Hematopoietic multipotent progenitor cell treated with erythropoietin and hydrocortisone succinate and interleukin-3 and kit ligand, for 4 days (in vitro differentiated cells): Measurements from ENCODE around the gene GPC1.
"Not testable (repeated sequence)": the region's sequence is repeated elsewhere in the genome, so short reads cannot be mapped to it uniquely, and the experiment has no call there.

Experiments used
- DNase-seq: peaks from one replicate; pipeline ENCODE4 v3.0.0-alpha.2; 2015

Gene GPC1

GRCh38 chr2:240468303-240469238 is 33.1 kb downstream of the GPC1 start:
- DNase-seq = no peak

DNA sequence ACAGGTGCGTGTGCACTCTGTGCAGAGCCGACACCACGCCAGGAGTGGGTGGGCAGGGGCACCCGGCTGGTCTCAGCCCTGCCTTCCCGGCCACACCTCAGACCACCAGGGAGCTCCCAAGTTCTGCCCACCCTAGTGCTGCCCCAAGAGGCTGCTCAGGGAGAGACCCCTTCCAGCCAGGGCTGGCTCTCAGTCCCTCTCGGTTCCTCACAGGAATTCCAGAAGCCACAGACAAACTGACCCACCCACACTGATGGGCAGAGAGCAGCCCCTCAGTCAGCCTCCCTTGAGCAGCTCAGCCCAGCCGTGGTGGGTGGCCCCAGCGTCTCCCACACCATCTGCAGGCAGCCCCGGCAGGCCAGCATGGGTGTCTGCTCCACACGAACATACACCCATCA is 33.8 kb downstream of the GPC1 start:
- DNase-seq = no peak

DNA sequence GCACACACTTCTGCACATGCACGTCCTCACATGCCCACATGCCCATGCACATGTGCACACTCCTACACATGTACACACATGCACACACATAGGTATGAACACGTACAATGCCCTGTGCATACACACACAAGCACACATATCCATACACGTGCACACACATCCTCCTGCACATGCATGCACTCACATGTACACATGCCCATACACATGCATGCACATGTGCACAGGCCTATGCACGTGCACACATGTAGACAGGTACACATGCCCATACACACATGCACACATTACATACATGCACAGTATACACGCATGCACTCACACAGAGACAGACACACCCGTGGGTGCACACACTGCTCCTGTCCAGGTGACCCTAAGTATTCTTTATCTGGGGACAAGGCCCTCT is 34.3 kb downstream of the GPC1 start:
- no peak for DNase-seq

- no peak for DNase-seq
Measured at GRCh38 chr2:240472078-240472790, 36.8 kb downstream of the GPC1 start.

- DNase-seq = no peak
Measured at GRCh38 chr2:240473211-240473610, 37.7 kb downstream of the GPC1 start.

DNA sequence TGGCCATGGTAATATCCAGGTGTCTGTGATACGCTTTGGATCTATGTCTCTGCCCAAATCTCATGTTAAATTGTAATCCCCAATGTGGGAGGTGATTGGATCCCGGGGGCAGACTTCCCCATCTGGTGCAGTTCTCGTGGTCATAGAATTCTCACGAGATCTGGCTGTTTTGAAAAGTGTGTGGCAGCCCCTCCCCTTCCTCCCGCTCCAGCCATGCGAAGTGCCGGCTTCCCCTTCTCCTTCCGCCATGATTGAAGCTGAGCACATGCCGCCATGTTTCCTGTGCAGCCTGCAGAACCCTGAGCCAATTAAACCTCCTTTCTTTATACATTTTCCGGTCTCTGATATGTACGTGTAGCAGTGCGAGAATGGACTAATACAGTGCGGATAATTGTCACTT is 42.5 kb downstream of the GPC1 start:
- no peak for DNase-seq

GRCh38 chr2:240478346-240479110 is 43.1 kb downstream of the GPC1 start:
- DNase-seq = no peak

DNA sequence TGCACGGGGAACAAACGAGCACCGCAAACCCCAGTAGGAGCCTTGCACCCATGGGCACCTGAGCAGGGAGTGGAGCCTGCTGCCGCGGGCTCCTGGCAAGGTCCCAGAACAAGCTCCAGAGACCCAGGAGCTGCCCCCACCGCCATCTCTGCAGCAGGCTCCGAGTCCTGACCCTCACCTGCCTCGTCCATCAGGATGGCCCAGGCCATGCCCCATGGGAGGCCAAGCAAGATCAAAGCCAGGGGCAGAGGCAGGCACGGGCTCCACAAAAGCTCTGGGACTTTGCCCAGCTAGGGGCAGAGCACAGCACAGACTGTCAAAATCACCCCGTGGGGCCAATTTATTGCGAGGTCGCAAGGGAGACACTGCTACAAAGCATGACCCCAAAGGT is 43.6 kb downstream of the GPC1 start:
- no peak for DNase-seq

GRCh38 chr2:240480834-240481623 is 45.6 kb downstream of the GPC1 start:
- DNase-seq = no peak

DNA sequence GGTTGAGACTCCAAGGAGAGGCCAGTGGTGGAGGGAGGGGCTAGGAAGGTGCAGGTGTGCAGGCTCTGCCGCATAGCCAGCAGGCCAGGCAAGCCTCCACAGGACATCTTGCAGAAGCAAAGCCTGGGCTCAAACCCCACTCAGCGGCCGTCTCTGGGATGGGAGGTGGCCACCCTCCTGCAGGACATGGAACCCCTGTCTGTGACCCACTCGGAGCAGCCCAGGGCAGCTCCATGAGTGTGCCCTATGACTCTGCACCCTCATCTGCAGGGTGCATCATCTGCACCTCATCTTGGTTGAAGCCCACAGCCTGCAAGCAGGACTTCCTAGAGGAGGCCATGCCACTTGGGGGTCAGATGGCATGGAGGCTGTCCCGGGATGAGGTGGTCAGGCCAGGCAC is 46.3 kb downstream of the GPC1 start:
- DNase-seq = no peak

- no peak for DNase-seq
Measured at GRCh38 chr2:240482141-240482540, 46.7 kb downstream of the GPC1 start.

GRCh38 chr2:240491483-240491882 is 56.0 kb downstream of the GPC1 start:
- no peak for DNase-seq

DNA sequence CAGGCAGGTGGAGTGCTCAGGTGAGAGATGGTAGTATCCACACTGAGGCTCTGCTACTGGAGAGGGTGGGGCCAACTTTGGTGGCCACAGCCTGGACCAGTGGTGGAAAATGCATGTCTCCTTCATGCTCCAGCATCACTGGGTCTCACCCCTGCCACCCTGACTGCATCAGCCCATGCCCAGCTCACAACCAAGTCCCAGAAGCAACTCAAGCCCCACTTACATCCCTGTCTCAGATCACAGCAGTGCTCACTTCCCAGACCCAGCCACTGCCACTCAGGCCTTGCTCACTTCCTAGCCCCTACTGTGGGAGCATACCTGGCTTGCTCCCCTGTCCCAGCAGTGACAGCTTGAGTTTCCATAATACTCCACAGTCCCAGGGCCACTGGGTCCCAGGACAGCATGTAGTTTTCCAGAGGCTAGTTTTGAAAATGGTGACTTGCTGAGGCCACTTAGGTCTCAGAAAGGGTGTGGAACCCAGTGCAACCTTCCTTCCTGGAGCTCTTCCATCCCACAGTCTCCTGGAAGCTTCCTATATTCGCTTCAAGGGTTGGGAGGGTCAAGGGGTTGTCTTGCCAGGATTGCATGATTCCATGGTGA is 58.8 kb downstream of the GPC1 start:
- DNase-seq = no peak

GRCh38 chr2:240494942-240495341 is 59.5 kb downstream of the GPC1 start:
- DNase-seq = not testable (repeated sequence)

- peak; percentile 41 for DNase-seq
Measured at GRCh38 chr2:240497082-240497481, 61.6 kb downstream of the GPC1 start.

DNA sequence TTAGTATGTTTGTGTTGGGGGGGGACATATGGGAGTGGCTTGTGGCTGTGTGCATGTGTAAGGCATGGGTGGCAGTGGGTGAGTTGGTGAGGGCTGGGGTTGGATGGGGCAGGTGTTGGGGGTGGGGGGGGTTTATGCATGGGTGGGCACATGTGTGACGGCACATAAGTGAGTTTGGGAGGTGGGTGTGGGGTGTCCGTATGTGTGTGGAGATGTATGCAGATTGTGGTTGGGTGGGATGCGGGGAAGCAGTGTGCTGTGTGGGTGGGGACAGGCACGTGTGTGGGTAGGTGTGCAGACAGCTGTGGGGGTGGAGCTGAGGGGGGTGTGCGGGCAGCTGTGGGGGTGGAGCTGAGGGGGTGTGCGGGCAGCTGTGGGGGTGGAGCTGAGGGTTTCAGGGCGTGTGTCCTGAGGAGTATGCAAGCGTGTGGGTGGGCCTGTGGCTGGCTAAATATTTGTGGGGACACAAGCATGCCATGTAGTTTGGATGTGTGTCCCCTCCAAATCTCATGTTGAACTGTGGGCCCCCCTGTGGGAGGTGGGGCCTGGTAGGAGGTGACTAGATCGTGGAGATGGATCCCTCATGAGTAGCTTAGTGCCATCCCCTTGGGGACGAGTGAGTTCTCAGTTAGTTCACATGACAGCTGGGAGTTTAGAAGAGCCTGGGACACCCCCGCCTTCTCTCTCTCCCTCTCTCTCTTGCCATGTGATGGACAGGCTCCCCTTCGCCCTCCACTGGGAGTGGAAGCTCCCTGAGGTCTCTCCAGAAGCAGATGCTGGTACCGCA is 62.9 kb downstream of the GPC1 start:
- DNase-seq = no peak

GRCh38 chr2:240498958-240499260 is 63.4 kb downstream of the GPC1 start:
- DNase-seq = no peak

DNA sequence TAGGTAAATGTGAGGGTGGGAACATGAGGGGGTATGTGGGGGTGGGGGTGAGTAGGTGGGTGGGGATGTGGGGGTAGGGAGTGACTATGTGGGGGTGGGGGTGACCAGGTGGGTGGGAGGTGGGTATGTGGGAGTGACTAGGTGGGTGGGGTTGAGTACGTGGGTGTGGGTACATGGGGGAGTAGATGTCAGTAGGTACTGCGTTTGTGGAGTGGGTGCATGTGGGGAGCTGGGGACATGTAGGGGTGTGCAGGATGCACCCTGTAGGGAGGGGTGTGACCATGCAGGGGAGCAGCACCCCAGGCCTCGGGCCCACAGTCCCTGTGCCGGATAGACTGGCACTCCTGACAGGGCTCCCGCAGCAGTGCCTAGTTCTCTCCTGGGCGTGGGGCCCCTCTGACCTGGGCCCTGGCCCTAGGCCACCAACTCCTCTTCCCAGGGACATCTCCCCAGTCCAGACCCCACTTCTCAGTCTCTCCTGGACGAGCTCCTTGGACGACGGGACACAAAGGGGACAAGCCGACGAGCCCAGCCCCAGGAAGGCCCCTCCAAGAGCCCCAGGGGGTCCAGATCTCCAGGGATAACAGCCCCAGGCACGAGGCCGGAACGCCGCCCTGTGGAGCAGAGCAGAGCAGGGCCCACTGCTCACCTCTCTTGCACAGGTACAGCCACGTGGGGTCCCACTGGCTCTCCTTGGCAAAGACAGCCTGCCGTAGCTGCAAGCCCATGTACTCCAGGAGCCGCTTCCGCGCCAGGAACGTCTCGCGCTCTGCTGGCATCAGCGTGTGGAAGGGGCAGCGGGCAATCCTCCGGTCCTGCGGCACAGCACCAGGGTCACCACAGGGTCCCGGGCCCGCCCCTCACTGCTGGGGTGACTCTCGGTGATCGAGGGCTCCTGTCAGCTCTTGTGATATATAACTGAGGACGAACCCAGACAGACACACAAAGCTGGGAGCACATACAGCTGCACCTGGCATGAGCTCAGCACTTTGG is 64.1 kb downstream of the GPC1 start:
- no peak for DNase-seq

DNA sequence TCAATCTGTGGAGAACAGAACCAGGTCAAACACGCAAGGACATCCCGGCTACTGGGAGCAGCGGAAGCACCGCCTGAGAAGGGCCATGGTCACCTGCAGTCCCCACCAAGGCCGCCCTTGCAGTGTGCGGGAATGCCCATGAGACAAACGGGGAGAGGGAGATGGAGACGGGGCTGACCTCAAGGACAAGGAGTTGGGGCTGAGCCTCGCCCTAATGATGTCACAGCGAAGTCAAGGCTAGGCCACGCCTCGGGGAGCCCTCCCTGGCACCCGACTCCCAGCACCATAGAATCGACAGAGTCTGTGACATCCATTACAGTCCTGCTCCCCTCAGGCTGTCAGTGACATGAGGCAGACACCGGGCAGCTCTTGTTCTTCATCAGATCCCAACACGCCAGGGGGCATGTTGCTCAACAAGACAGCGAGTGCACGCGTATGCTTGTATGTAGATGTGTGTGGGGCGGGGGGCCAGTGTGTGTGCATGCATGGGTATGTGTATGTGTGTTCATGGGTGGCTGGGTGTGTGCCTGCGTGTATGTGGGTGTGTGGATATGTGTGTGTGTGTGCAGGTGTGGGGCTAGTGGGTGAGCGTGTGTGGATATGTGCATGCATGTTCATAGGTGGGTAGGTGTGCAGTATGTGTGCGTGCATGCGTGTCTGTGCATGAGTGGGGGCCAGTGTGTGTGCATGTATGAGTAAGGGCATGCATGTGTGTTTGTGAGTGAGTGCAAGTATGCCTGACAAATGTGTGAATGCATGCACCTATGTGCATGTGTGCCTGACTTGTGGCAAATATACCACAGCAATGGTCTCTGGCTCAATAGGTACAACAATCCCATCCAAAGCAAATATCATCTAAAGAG is 65.3 kb downstream of the GPC1 start:
- DNase-seq = no peak
